ENCODE data around the gene ACOX1.

GRCh38 chr17:76022285-76022684, 43.3 kb upstream of the ACOX1 start:
- TF ChIP-seq CTCF (IDR thresholded peaks at IDR 0.05) (no peak), POLR2A (IDR thresholded peaks at IDR 0.05) (no peak)
